ENCODE data around the gene ACBD5.

Gene ACBD5

GRCh38 chr10:27207350-27207749 is 33.2 kb downstream of the ACBD5 start (continued):
- no peak for TF ChIP-seq ZNF26 (tag by site-specific recombination; IDR thresholded peaks at IDR 0.05)
- TF ChIP-seq PRDM4 (tag by site-specific recombination; IDR thresholded peaks at IDR 0.05): no peak
- no peak for TF ChIP-seq ZSCAN30 (tag by site-specific recombination; IDR thresholded peaks at IDR 0.05)
- no peak for TF ChIP-seq ZBTB17 (tag by site-specific recombination; IDR thresholded peaks at IDR 0.05)
- no peak for TF ChIP-seq ZNF624 (tag by site-specific recombination; IDR thresholded peaks at IDR 0.05)
- no peak for TF ChIP-seq ZNF16 (tag by site-specific recombination; IDR thresholded peaks at IDR 0.05; ENCODE audit: low read depth)

GRCh38 chr10:27203806-27204205 is 36.8 kb downstream of the ACBD5 start:
- CTCF ChIA-PET: no interaction called here
- H3K4me1 ChIP-seq (ENCODE audit: control insufficient read depth, insufficient read depth, low read length): no peaks in the 10 kb centered on the region
- POLR2A ChIA-PET: no interaction called here
- H3K9me3 ChIP-seq (ENCODE audit: control insufficient read depth, insufficient read depth, low read depth, low read length): no peaks in the 10 kb centered on the region
- H3K27ac ChIP-seq (ENCODE audit: extremely low read depth, low read depth, low read length): no peak overlapping the region
- H3K4me3 ChIP-seq (ENCODE audit: low read depth, low read length): no peak overlapping the region
- H3K36me3 ChIP-seq (ENCODE audit: control insufficient read depth in 2 of 2, insufficient read depth in 1 of 2, low read length in 2 of 2): peaks cover 61 to 71% of the 10 kb centered on the region in 2 experiments
- TF ChIP-seq GLIS2 (tag by site-specific recombination; IDR thresholded peaks at IDR 0.05): no peak
- no peak for TF ChIP-seq GFI1B (tag by site-specific recombination; IDR thresholded peaks at IDR 0.05)
- TF ChIP-seq ZNF211 (tag by site-specific recombination; IDR thresholded peaks at IDR 0.05; ENCODE audit: low read depth): no peak
- TF ChIP-seq ZNF747 (tag by site-specific recombination; IDR thresholded peaks at IDR 0.05): no peak
- TF ChIP-seq ZNF785 (tag by site-specific recombination; IDR thresholded peaks at IDR 0.05): no peak
- TF ChIP-seq SCRT1 (tag by site-specific recombination; IDR thresholded peaks at IDR 0.05; ENCODE audit: borderline replicate concordance): no peak
- no peak for TF ChIP-seq ZNF18 (tag by site-specific recombination; IDR thresholded peaks at IDR 0.05)
- TF ChIP-seq ZNF433 (tag by site-specific recombination; IDR thresholded peaks at IDR 0.05; ENCODE audit: low read depth): no peak
- no peak for TF ChIP-seq ZNF302 (tag by site-specific recombination; IDR thresholded peaks at IDR 0.05; ENCODE audit: low read depth)
- TF ChIP-seq ZNF202 (tag by site-specific recombination; IDR thresholded peaks at IDR 0.05; ENCODE audit: borderline replicate concordance): no peak
- TF ChIP-seq ZNF449 (tag by site-specific recombination; IDR thresholded peaks at IDR 0.05): no peak
